Right renal pelvis (tissue), 4 donors: ENCODE results near the gene ATG14. TPM values are rescaled to one million over a fixed set of nuclear protein-coding genes. Genes with fewer than 3 reads are reported as not detected.
"Not testable (repeated sequence)": the region's sequence is repeated elsewhere in the genome, so short reads cannot be mapped to it uniquely, and the experiment has no call there.

Experiments
- DNase-seq, 4 donors: peaks; one replicate each; pipeline ENCODE4 v3.0.0-alpha.2; 2013; ENCODE audit warnings: low read depth in 4 of 4, low spot score in 3 of 4, missing footprints in 1 of 4
- polyA plus RNA-seq, 4 donors: library from polyadenylated mRNA; unstranded; fragments of 120-200 nt; gene quantifications; one replicate each; pipeline ENCODE4 v1.2.1, GENCODE V29; 2013; ENCODE audit not compliant: insufficient read length in 4 of 4

Gene ATG14
- polyA plus RNA-seq, 4 donors = 16.0 to 22.1 (median 19.9) TPM

GRCh38 chr14:55354500-55354899 lies 57.1 kb downstream of the ATG14 start:
- DNase-seq = peak in 1 of 4 donors; percentile 42

- DNase-seq = no peak
These were observed 57.8 kb downstream of the ATG14 start for GRCh38 chr14:55353686-55354467.

- no peak for DNase-seq
These were observed 59.4 kb downstream of the ATG14 start for GRCh38 chr14:55352201-55352600.

GRCh38 chr14:55351111-55351510 lies 60.5 kb downstream of the ATG14 start:
- DNase-seq = no peak

GRCh38 chr14:55350461-55350860 lies 61.2 kb downstream of the ATG14 start:
- no peak for DNase-seq

- no peak for DNase-seq
These were observed 62.1 kb downstream of the ATG14 start for GRCh38 chr14:55349565-55349964.

- DNase-seq = no peak
These were observed 62.7 kb downstream of the ATG14 start for GRCh38 chr14:55348766-55349453.

- DNase-seq = no peak
These were observed 63.9 kb downstream of the ATG14 start for GRCh38 chr14:55347748-55348147.

- no peak for DNase-seq
These were observed 64.6 kb downstream of the ATG14 start for GRCh38 chr14:55347040-55347439.

GRCh38 chr14:55344582-55345163 lies 67.0 kb downstream of the ATG14 start:
- DNase-seq = not testable (repeated sequence)

- no peak for DNase-seq
These were observed 69.8 kb downstream of the ATG14 start for GRCh38 chr14:55341781-55342180.

- no peak for DNase-seq
These were observed 71.1 kb downstream of the ATG14 start for GRCh38 chr14:55340482-55340881.

- no peak for DNase-seq
These were observed 71.9 kb downstream of the ATG14 start for GRCh38 chr14:55339770-55340169.

- no peak for DNase-seq
These were observed 74.9 kb downstream of the ATG14 start for GRCh38 chr14:55336691-55337090.

GRCh38 chr14:55336162-55336561 lies 75.5 kb downstream of the ATG14 start:
- DNase-seq = no peak

GRCh38 chr14:55333711-55334485 lies 77.7 kb downstream of the ATG14 start:
- DNase-seq = no peak

GRCh38 chr14:55332654-55333570 lies 78.7 kb downstream of the ATG14 start:
- DNase-seq = no peak

- DNase-seq = no peak
These were observed 81.5 kb downstream of the ATG14 start for GRCh38 chr14:55329999-55330710.

GRCh38 chr14:55328317-55328716 lies 83.3 kb downstream of the ATG14 start:
- no peak for DNase-seq
